Measurements from ENCODE around the gene TMPRSS7.
"Not testable (repeated sequence)": the region's sequence is repeated elsewhere in the genome, so short reads cannot be mapped to it uniquely, and the experiment has no call there.

TMPRSS7 gene

GRCh38 chr3:112012205-112012992, 22.1 kb upstream of the TMPRSS7 start:
- DNase-seq (ENCODE audit: low spot score), result no peak

- DNase-seq (ENCODE audit: low spot score), result peak; percentile 72
Observed at GRCh38 chr3:112013058-112013783, 21.3 kb upstream of the TMPRSS7 start.

- no peak for DNase-seq (ENCODE audit: low spot score)
Observed at GRCh38 chr3:112013784-112014143, 20.8 kb upstream of the TMPRSS7 start.

- DNase-seq (ENCODE audit: low spot score), result no peak
Observed at GRCh38 chr3:112017091-112017490, 17.4 kb upstream of the TMPRSS7 start.

GRCh38 chr3:112018712-112019111, 15.8 kb upstream of the TMPRSS7 start:
- DNase-seq (ENCODE audit: low spot score), result no peak

- DNase-seq (ENCODE audit: low spot score), result no peak
Observed at GRCh38 chr3:112019716-112020115, 14.8 kb upstream of the TMPRSS7 start.

- DNase-seq (ENCODE audit: low spot score), result no peak
Observed at GRCh38 chr3:112020674-112021085, 13.9 kb upstream of the TMPRSS7 start.

GRCh38 chr3:112027142-112027541, 7.4 kb upstream of the TMPRSS7 start:
- no peak for DNase-seq (ENCODE audit: low spot score)

- no peak for DNase-seq (ENCODE audit: low spot score)
Observed at GRCh38 chr3:112027826-112028225, 6.7 kb upstream of the TMPRSS7 start.

GRCh38 chr3:112030901-112031300, 3.6 kb upstream of the TMPRSS7 start:
- no peak for DNase-seq (ENCODE audit: low spot score)

- DNase-seq (ENCODE audit: low spot score), result no peak
Observed at GRCh38 chr3:112032098-112032731, 2.3 kb upstream of the TMPRSS7 start.

GRCh38 chr3:112035241-112035640, 705 bp downstream of the TMPRSS7 start:
- DNase-seq (ENCODE audit: low spot score), result no peak

GRCh38 chr3:112037194-112037593, 2.7 kb downstream of the TMPRSS7 start:
- not testable (repeated sequence) for DNase-seq (ENCODE audit: low spot score)

GRCh38 chr3:112038863-112039262, 4.3 kb downstream of the TMPRSS7 start:
- peak; percentile 65 for DNase-seq (ENCODE audit: low spot score)

- no peak for DNase-seq (ENCODE audit: low spot score)
Observed at GRCh38 chr3:112041321-112041720, 6.8 kb downstream of the TMPRSS7 start.

- no peak for DNase-seq (ENCODE audit: low spot score)
Observed at GRCh38 chr3:112042842-112043280, 8.3 kb downstream of the TMPRSS7 start.

- DNase-seq (ENCODE audit: low spot score), result peak; percentile 71
Observed at GRCh38 chr3:112043621-112044201, 9.2 kb downstream of the TMPRSS7 start.

- no peak for DNase-seq (ENCODE audit: low spot score)
Observed at GRCh38 chr3:112046599-112046998, 12.1 kb downstream of the TMPRSS7 start.

GRCh38 chr3:112047264-112047663, 12.7 kb downstream of the TMPRSS7 start:
- no peak for DNase-seq (ENCODE audit: low spot score)

GRCh38 chr3:112048911-112049310, 14.4 kb downstream of the TMPRSS7 start:
- no peak for DNase-seq (ENCODE audit: low spot score)

GRCh38 chr3:112053229-112053628, 18.7 kb downstream of the TMPRSS7 start:
- no peak for DNase-seq (ENCODE audit: low spot score)

- no peak for DNase-seq (ENCODE audit: low spot score)
Observed at GRCh38 chr3:112056451-112056929, 22.0 kb downstream of the TMPRSS7 start.
